B cell (primary cell): ENCODE measurements around the gene COL16A1. TPM values are rescaled to one million over a fixed set of nuclear protein-coding genes. Genes with fewer than 3 reads are reported as not detected.

Source experiments
- ATAC-seq: fragments of 200-7000 bp; cut with Tn5 transposase; one replicate; pipeline ENCODE4 v1.10.0; 2021; ENCODE audit warnings: low read depth, mild to moderate bottlenecking, moderate number of reproducible peaks, moderate library complexity
- CTCF ChIA-PET: fragments of 350-600 bp; sonication (Branson Sonifier 250); formaldehyde crosslinking; loops from one replicate; lab custom pipeline; 2021; ENCODE audit warnings: antibody characterized with exemption, inconsistent platforms; lab: Charles Lee
- POLR2A ChIA-PET: fragments of 350-600 bp; sonication (Branson Sonifier 250); formaldehyde crosslinking; loops from one replicate; lab custom pipeline; 2021; ENCODE audit warnings: antibody characterized with exemption; lab: Charles Lee
- DNase-seq: peaks from one replicate; pipeline ENCODE4 v3.0.0; 2013
- H2AFZ ChIP-seq: 2 replicates; pipeline ENCODE4 v1.6.1; 2012; ENCODE audit warnings: mild to moderate bottlenecking, low read depth, low read length; ENCODE audit not compliant: insufficient read depth, poor library complexity, severe bottlenecking
- H3K27ac ChIP-seq, 2 donors: 1 replicate in 1 of 2; 2 replicates in 1 of 2; pipeline ENCODE4 v1.5.1; 2012 to 2013; ENCODE audit warnings: low read length in 2 of 2, mild to moderate bottlenecking in 2 of 2, moderate library complexity in 1 of 2
- H3K27me3 ChIP-seq, 4 experiments: fragments of 200-600 bp in 1 of 4; sonication (generic) in 1 of 4; replicated peaks in 1 of 4; 1 replicate in 2 of 4; 2 replicates in 2 of 4; pipeline versions ENCODE4 v1.6.1 to v1.7.0; 2013 to 2016; ENCODE audit warnings: low read length in 3 of 4, mild to moderate bottlenecking in 2 of 4, mixed read lengths in 1 of 4, moderate library complexity in 1 of 4; ENCODE audit not compliant: insufficient read depth in 4 of 4, control insufficient read depth in 3 of 4; ENCODE audit errors: control extremely low read depth in 1 of 4
- H3K36me3 ChIP-seq, 2 experiments: replicated peaks in 1 of 2; 1 replicate in 1 of 2; 2 replicates in 1 of 2; pipeline versions ENCODE4 v1.6.1 to v1.7.1; 2013; ENCODE audit warnings: low read length in 1 of 2; ENCODE audit not compliant: insufficient read depth in 2 of 2, control insufficient read depth in 1 of 2; ENCODE audit errors: control extremely low read depth in 1 of 2, extremely low read depth in 1 of 2
- H3K4me1 ChIP-seq, 2 donors: fragments of 200-600 bp in 1 of 2; sonication (generic) in 1 of 2; 1 replicate in 1 of 2; 2 replicates in 1 of 2; pipeline versions ENCODE4 v1.5.1 to v1.6.1; 2013 to 2017; ENCODE audit warnings: low read length in 2 of 2; ENCODE audit not compliant: control insufficient read depth in 2 of 2, insufficient read depth in 2 of 2
- H3K4me2 ChIP-seq: replicated peaks from 2 replicates; pipeline ENCODE3; 2012; ENCODE audit warnings: mild to moderate bottlenecking, low read depth, low read length; ENCODE audit not compliant: poor library complexity, severe bottlenecking
- H3K4me3 ChIP-seq, 5 experiments: fragments of 200-600 bp in 1 of 5; sonication (generic) in 1 of 5; 1 replicate in 3 of 5; 2 replicates in 2 of 5; pipeline versions ENCODE4 v1.5.1 to v1.7.0; 2011 to 2016; ENCODE audit warnings: low read length in 4 of 5, mild to moderate bottlenecking in 4 of 5, low read depth in 2 of 5, control low read depth in 1 of 5, moderate library complexity in 1 of 5; ENCODE audit not compliant: insufficient read depth in 1 of 5; ENCODE audit errors: control extremely low read depth in 1 of 5, extremely low read depth in 1 of 5
- H3K79me2 ChIP-seq: fragments of 200-600 bp; sonication (generic); one replicate; pipeline ENCODE4 v1.6.0; 2016; ENCODE audit warnings: low read length; ENCODE audit not compliant: control insufficient read depth, insufficient read depth
- H3K9ac ChIP-seq: fragments of 200-600 bp; sonication (generic); 2 replicates; pipeline ENCODE4 v1.6.1; 2017; ENCODE audit warnings: mild to moderate bottlenecking, low read length, moderate library complexity
- H3K9me3 ChIP-seq, 3 donors: one replicate each; pipeline versions ENCODE4 v1.6.1 to v1.7.1; 2013; ENCODE audit warnings: low read length in 2 of 3; ENCODE audit not compliant: control insufficient read depth in 2 of 3, insufficient read depth in 1 of 3; ENCODE audit errors: control extremely low read depth in 1 of 3
- H4K20me1 ChIP-seq: 2 replicates; pipeline ENCODE4 v1.6.0; 2012; ENCODE audit warnings: mild to moderate bottlenecking, low read length; ENCODE audit not compliant: insufficient read depth, control insufficient read depth, poor library complexity, severe bottlenecking
- H3K27ac Mint-ChIP-seq: one replicate; pipeline ENCODE4 v1.8.0; 2021; ENCODE audit warnings: mixed read lengths
- H3K27me3 Mint-ChIP-seq: one replicate; pipeline ENCODE4 v1.8.0; 2021; ENCODE audit warnings: mixed read lengths
- H3K4me1 Mint-ChIP-seq: one replicate; pipeline ENCODE4 v1.8.0; 2021; ENCODE audit warnings: mixed read lengths
- H3K4me3 Mint-ChIP-seq: one replicate; pipeline ENCODE4 v1.8.0; 2021; ENCODE audit warnings: mixed read lengths
- H3K9me3 Mint-ChIP-seq: one replicate; pipeline ENCODE4 v1.8.0; 2022; ENCODE audit warnings: mixed read lengths; ENCODE audit not compliant: insufficient read depth
- EZH2 ChIP-seq: IDR thresholded peaks from 2 replicates; pipeline ENCODE4 v1.6.1; 2012; ENCODE audit warnings: borderline replicate concordance, low read depth, mild to moderate bottlenecking, moderate library complexity, low read length; ENCODE audit not compliant: insufficient read depth, poor library complexity, severe bottlenecking
- WGBS: methylation state at CpG from one replicate; pipeline ENCODE4 v1.1.5; 2013; ENCODE audit warnings: missing lambda C conversion rate; ENCODE audit not compliant: insufficient coverage; 5-methylcytosine and 5-hydroxymethylcytosine counted together
- intact Hi-C: fragments of 100-400 bp; cut with micrococcal nuclease; formaldehyde crosslinking; loops from one replicate; pipeline ENCODE4 v1.10.0; 2022
- polyA plus RNA-seq: library from polyadenylated mRNA; depleted of rRNA; stranded (reverse); fragments of >200 nt; gene quantifications from 2 replicates; pipeline ENCODE4 v1.2.3, GENCODE V29; 2012
- total RNA-seq, 2 donors: library from RNA; stranded (reverse); fragments of 120-200 nt in 1 of 2; gene quantifications; 1 replicate in 1 of 2; 2 replicates in 1 of 2; pipeline versions ENCODE4 v1.2.3 to v1.2.4, GENCODE V29; 2013 to 2022
- TF ChIP-seq, protein P1 (sequence below): fragments of 200-600 bp; IDR thresholded peaks from one replicate; pipeline ENCODE4 v1.8.0; 2022; ENCODE audit warnings: antibody characterized with exemption, mild to moderate bottlenecking

COL16A1 gene
- total and polyA plus RNA-seq, 2 donors (not counting 1 experiment from before 2014, with no cell fraction given) = 0.07 TPM; not detected in 1

DNA sequence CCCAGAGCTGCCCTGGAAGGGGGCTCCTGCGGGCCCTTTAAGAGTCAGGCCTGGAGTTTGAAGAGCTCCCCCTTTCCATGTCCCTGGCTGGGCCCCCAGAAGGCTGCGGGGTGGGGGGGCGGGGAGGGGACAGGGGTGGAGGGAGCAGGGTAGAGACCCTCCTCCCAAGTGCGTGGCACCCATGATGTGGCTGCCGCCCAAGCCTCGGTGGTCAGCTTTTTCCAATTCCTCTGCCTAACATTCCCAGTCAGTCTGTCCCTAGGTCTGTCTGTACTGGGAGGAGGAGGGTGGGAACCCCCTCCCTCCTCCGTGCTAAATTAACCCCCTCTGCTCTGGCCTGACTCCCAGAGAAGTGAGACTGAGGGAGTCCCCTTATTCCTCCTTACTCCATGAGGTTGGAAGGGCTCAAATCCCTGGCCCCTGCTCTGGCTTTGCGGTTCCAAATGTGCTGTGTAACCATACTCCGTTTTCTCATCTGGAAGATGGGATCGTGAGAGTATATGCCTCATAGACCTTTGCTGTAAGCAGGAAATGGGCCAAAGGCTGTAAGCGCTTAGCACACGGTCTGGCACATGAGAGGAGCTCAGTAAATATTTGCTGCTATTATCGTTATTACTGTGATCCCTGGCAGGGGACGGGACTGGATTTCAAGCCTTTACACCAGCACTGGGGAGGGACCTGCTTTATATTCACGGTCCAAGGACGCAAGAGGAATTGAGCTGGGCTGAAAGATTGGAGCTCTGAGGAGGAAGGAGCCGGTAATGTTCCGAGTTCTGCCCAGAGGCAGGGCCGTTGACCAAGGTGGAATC, 658 bp upstream of the COL16A1 start:
- ATAC-seq (no peak), DNase-seq (peak; percentile 22)
- Histone ChIP-seq H3K36me3 (no peaks in the 10 kb centered on the region), H3K79me2 (no peaks in the 10 kb centered on the region), H3K27ac (no peak overlapping the region), H2AFZ (no peak overlapping the region), H3K4me3 (no peak overlapping the region), H3K4me1 (peaks cover 19 to 38% of the 10 kb centered on the region in 2 donors), H3K9me3 (peaks cover 0 to 5% (median 0%) of the 10 kb centered on the region in 3 donors), H3K4me2 (peak overlapping the region; percentile 49), H3K9ac (no peak overlapping the region), H3K27me3 (peaks cover 0 to 48% (median 20%) of the 10 kb centered on the region in 4 experiments), H4K20me1 (no peaks in the 10 kb centered on the region)
- ChIA-PET POLR2A (interaction anchor here (0.6 to 0.7 kb wide), 2 partner anchors 39 to 126 kb away, joined by 4 to 5 read pairs; no protein-coding TSS in a partner anchor), CTCF (interaction anchor here (1.0 to 1.1 kb wide), 3 partner anchors 11 to 85 kb away, joined by 3 to 6 read pairs (median 3); no protein-coding TSS in a partner anchor)
- H3K9me3 Mint-ChIP-seq = no peaks in the 10 kb centered on the region
- 16% methylated on average over 12 of the region's 19 CpGs for WGBS
- peaks cover 40% of the 10 kb centered on the region for H3K27me3 Mint-ChIP-seq
- intact Hi-C loops = no loop called here
- H3K27ac Mint-ChIP-seq = peak overlapping the region; percentile 16
- TF ChIP-seq, protein P1, sequence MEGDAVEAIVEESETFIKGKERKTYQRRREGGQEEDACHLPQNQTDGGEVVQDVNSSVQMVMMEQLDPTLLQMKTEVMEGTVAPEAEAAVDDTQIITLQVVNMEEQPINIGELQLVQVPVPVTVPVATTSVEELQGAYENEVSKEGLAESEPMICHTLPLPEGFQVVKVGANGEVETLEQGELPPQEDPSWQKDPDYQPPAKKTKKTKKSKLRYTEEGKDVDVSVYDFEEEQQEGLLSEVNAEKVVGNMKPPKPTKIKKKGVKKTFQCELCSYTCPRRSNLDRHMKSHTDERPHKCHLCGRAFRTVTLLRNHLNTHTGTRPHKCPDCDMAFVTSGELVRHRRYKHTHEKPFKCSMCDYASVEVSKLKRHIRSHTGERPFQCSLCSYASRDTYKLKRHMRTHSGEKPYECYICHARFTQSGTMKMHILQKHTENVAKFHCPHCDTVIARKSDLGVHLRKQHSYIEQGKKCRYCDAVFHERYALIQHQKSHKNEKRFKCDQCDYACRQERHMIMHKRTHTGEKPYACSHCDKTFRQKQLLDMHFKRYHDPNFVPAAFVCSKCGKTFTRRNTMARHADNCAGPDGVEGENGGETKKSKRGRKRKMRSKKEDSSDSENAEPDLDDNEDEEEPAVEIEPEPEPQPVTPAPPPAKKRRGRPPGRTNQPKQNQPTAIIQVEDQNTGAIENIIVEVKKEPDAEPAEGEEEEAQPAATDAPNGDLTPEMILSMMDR = no peak
- no peak for TF ChIP-seq EZH2
- H3K4me3 Mint-ChIP-seq = peak overlapping the region; percentile 7
- H3K4me1 Mint-ChIP-seq = peaks cover 43% of the 10 kb centered on the region
